ENCODE data around the gene MYO1E. TPM values are rescaled to one million over a fixed set of nuclear protein-coding genes. Genes with fewer than 3 reads are reported as not detected.
"Not testable (repeated sequence)": the region's sequence is repeated elsewhere in the genome, so short reads cannot be mapped to it uniquely, and the experiment has no call there.

The MYO1E gene
- total and polyA plus RNA-seq, 4 experiments from 2014 or later: 2.1 to 4.6 TPM; not detected in 2

DNA sequence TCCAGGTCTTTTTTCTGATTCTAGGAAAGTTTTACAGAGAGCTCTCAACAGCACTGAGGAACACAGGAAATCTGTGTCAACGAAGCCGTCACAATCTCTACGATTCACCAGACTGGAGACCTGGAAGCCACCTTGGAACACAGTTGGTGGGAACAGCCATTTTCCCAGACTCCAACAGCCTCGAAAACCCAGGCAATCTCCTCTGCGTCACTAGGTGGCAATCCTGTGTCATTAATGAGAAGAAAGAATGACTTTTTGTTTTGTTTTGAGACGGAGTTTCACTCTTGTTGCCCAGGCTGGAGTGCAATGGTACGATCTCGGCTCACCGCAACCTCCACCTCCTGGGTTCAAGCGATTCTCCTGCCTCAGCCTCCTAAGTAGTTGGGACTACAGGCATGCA, 228.1 kb downstream of the MYO1E start:
- H3K4me3 ChIP-seq (ENCODE audit: low read length in 2 of 2); H3K36me3 ChIP-seq (ENCODE audit: insufficient read depth, low read length); H3K4me1 Mint-ChIP-seq; H3K9me3 ChIP-seq (ENCODE audit: control insufficient read depth in 1 of 2, low read length in 2 of 2); H3K27me3 Mint-ChIP-seq; H3K9me3 Mint-ChIP-seq; H3K27me3 ChIP-seq (ENCODE audit: insufficient read depth, low read length); POLR2A ChIA-PET (ENCODE audit: partially characterized antibody); H3K27ac ChIP-seq (ENCODE audit: low read depth, low read length); H3K4me3 Mint-ChIP-seq; H3K4me1 ChIP-seq (ENCODE audit: insufficient read depth, low read length); intact Hi-C loops (cut with micrococcal nuclease); DNase-seq; H3K36me3 Mint-ChIP-seq; H3K27ac Mint-ChIP-seq: not testable (repeated sequence)
- CTCF ChIA-PET (ENCODE audit: partially characterized antibody): interaction anchor here (0.9 to 1.4 kb wide), 2 partner anchors 30 to 162 kb away, joined by 3 read pairs; no protein-coding TSS in a partner anchor

DNA sequence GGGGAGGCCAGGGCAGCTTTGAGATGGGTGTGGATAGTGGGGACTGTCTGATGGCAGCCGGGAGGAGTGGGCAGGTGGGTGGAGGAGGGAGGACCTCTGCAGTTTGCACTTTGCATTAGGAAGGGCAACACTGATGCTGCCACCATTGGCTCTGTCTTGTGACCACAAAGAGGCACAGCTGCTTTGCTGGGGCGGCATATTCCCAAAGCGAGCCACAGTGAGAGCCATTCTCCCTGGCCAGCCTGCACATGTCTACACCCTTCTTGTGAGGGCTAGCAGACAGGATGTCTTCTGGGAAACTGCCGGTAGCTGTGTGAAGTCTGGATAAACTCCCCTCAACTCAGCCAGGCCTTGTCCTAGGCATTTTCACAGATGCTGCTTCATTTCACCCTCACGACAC, 229.4 kb downstream of the MYO1E start:
- peak overlapping the region in 1 of 7 donors; percentile 61 for H3K27ac Mint-ChIP-seq
- H3K4me3 ChIP-seq (ENCODE audit: low read length in 2 of 2): no peak overlapping the region
- DNase-seq: no peak
- no peaks in the 10 kb centered on the region for H3K9me3 Mint-ChIP-seq
- ChIA-PET CTCF (ENCODE audit: partially characterized antibody) (interaction anchor here (1.4 kb wide), 1 partner anchor 161 kb away, joined by 3 read pairs; no protein-coding TSS in a partner anchor), POLR2A (ENCODE audit: partially characterized antibody) (no interaction called here)
- H3K27me3 Mint-ChIP-seq: no peaks in the 10 kb centered on the region
- intact Hi-C loops (cut with micrococcal nuclease): no loop called here
- H3K4me1 ChIP-seq (ENCODE audit: insufficient read depth, low read length): no peaks in the 10 kb centered on the region
- no peaks in the 10 kb centered on the region for H3K36me3 ChIP-seq (ENCODE audit: insufficient read depth, low read length)
- no peaks in the 10 kb centered on the region for H3K9me3 ChIP-seq (ENCODE audit: control insufficient read depth in 1 of 2, low read length in 2 of 2)
- no peaks in the 10 kb centered on the region for H3K27me3 ChIP-seq (ENCODE audit: insufficient read depth, low read length)
- H3K4me3 Mint-ChIP-seq: no peak overlapping the region
- peaks cover 0 to 6% (median 3%) of the 10 kb centered on the region in 4 donors for H3K4me1 Mint-ChIP-seq
- no peak overlapping the region for H3K27ac ChIP-seq (ENCODE audit: low read depth, low read length)
- H3K36me3 Mint-ChIP-seq: no peaks in the 10 kb centered on the region

DNA sequence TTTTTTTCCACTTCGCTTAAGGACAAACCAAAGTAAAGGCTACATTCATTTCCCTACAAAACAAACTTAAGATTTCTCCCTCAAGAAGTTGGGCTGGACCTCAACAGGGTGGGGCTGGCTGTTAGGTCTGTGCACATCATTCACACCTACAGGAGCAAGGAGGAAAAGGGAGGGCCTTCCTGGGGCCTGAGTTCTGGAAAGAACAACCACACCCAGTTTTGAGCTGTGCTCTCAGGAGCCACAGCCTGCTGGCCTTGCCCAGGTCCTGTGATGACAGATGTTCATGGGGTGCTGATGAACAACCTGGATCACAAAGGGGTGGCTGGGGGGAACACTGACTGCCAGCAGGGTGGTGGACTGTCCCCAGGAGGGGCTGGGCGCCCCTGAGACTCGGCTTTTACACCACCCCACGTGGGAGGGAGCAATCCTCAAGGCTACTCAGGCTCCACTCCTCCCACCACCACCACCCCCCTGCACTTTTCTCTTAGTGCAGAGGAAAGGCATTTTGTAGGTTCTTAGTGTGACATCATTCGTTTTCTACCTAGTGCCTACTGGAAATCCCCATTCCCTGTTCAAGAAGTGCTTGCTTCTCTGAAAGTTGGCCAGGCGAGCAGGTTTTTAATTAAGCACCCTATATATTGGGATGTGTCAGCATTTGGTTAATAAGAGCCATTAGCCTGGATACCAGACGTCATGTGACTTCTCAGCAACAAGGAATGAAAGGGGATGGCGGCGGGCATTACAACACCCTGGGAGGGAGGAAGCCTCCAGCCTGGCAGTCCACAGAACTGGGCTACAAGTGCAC, 232.0 kb downstream of the MYO1E start:
- H3K4me3 ChIP-seq (ENCODE audit: low read length in 2 of 2): no peak overlapping the region
- H3K27me3 ChIP-seq (ENCODE audit: insufficient read depth, low read length): no peaks in the 10 kb centered on the region
- Mint-ChIP-seq H3K36me3 (no peaks in the 10 kb centered on the region), H3K4me1 (peaks cover 9 to 16% (median 11%) of the 10 kb centered on the region in 4 donors), H3K4me3 (no peak overlapping the region), H3K9me3 (no peaks in the 10 kb centered on the region), H3K27me3 (no peaks in the 10 kb centered on the region), H3K27ac (peak overlapping the region in 2 of 7 donors; percentile 3 to 48)
- H3K36me3 ChIP-seq (ENCODE audit: insufficient read depth, low read length): no peaks in the 10 kb centered on the region
- no peak for DNase-seq
- no peaks in the 10 kb centered on the region for H3K9me3 ChIP-seq (ENCODE audit: control insufficient read depth in 1 of 2, low read length in 2 of 2)
- peaks cover 7% of the 10 kb centered on the region for H3K4me1 ChIP-seq (ENCODE audit: insufficient read depth, low read length)
- POLR2A ChIA-PET (ENCODE audit: partially characterized antibody): no interaction called here
- CTCF ChIA-PET (ENCODE audit: partially characterized antibody): no interaction called here
- no peak overlapping the region for H3K27ac ChIP-seq (ENCODE audit: low read depth, low read length)
- intact Hi-C loops (cut with micrococcal nuclease): no loop called here

DNA sequence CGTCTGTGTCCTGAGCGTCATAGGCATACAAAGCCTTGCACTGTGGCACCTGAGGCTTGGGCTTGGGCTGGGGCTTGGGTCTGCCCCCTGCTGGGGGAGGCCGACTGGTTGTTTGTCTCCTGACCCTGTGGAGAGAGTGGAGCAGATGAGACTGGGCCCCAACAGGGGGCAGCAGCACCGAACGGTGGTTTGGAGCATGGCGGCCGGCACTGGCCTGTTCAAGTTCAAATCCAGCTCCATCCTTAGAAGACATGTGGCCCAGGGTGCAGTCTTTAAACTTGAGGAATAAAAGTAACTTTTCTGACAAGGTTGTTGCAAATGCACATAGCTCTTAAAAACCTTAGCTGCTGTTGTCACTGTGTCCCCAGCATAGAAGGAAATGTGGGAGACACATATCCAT, 234.4 kb downstream of the MYO1E start:
- no peaks in the 10 kb centered on the region for H3K36me3 ChIP-seq (ENCODE audit: insufficient read depth, low read length)
- Mint-ChIP-seq H3K4me3 (no peak overlapping the region), H3K9me3 (no peaks in the 10 kb centered on the region), H3K27me3 (no peaks in the 10 kb centered on the region), H3K36me3 (no peaks in the 10 kb centered on the region), H3K27ac (peak overlapping the region in 3 of 7 donors; percentile 2 to 71 (median 9)), H3K4me1 (peaks cover 9 to 16% (median 11%) of the 10 kb centered on the region in 4 donors)
- no peak overlapping the region for H3K27ac ChIP-seq (ENCODE audit: low read depth, low read length)
- no peak overlapping the region for H3K4me3 ChIP-seq (ENCODE audit: low read length in 2 of 2)
- no peaks in the 10 kb centered on the region for H3K9me3 ChIP-seq (ENCODE audit: control insufficient read depth in 1 of 2, low read length in 2 of 2)
- intact Hi-C loops (cut with micrococcal nuclease): loop anchor here (1.0 kb wide), 1 partner anchor 181 kb away; no protein-coding TSS in a partner anchor
- peaks cover 7% of the 10 kb centered on the region for H3K4me1 ChIP-seq (ENCODE audit: insufficient read depth, low read length)
- CTCF ChIA-PET (ENCODE audit: partially characterized antibody): interaction anchor here (0.6 to 2.7 kb wide), 19 partner anchors 13 to 357 kb away, joined by 3 to 23 read pairs (median 3); no protein-coding TSS in a partner anchor
- POLR2A ChIA-PET (ENCODE audit: partially characterized antibody): interaction anchor here (0.6 kb wide), 1 partner anchor 543 kb away, joined by 4 read pairs; no protein-coding TSS in a partner anchor
- peak; percentile 40 to 61 (median 56) for DNase-seq
- no peaks in the 10 kb centered on the region for H3K27me3 ChIP-seq (ENCODE audit: insufficient read depth, low read length)

DNA sequence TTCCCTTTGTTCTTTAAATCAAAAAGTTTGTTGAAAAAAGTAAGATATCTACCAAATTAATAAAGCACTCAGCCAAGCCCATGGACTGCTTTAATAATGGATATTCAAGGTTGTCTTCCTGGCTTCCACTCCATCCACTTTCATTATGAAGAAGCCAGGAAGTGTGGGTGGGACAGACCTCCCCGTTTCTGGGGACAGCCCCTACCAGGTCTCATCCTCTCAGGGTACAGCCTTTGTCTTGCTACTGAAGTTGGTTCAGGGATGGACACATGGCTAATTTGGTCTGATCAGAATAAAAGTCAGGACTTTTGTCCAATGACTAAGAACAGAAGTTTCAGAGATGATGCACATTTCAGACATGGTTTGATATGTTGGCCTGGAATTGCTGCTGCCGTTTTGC, 235.1 kb downstream of the MYO1E start:
- peak overlapping the region in 4 of 7 donors; percentile 1 to 71 (median 14) for H3K27ac Mint-ChIP-seq
- no peak overlapping the region for H3K4me3 Mint-ChIP-seq
- no peaks in the 10 kb centered on the region for H3K27me3 Mint-ChIP-seq
- peaks cover 9 to 16% (median 11%) of the 10 kb centered on the region in 4 donors for H3K4me1 Mint-ChIP-seq
- no peaks in the 10 kb centered on the region for H3K9me3 Mint-ChIP-seq
- peaks cover 7% of the 10 kb centered on the region for H3K4me1 ChIP-seq (ENCODE audit: insufficient read depth, low read length)
- CTCF ChIA-PET (ENCODE audit: partially characterized antibody): interaction anchor here (0.9 to 2.7 kb wide), 13 partner anchors 13 to 357 kb away, joined by 3 to 23 read pairs (median 4); no protein-coding TSS in a partner anchor
- POLR2A ChIA-PET (ENCODE audit: partially characterized antibody): no interaction called here
- H3K27ac ChIP-seq (ENCODE audit: low read depth, low read length): no peak overlapping the region
- intact Hi-C loops (cut with micrococcal nuclease): no loop called here
- H3K36me3 ChIP-seq (ENCODE audit: insufficient read depth, low read length): no peaks in the 10 kb centered on the region
- no peaks in the 10 kb centered on the region for H3K9me3 ChIP-seq (ENCODE audit: control insufficient read depth in 1 of 2, low read length in 2 of 2)
- no peaks in the 10 kb centered on the region for H3K27me3 ChIP-seq (ENCODE audit: insufficient read depth, low read length)
- H3K36me3 Mint-ChIP-seq: no peaks in the 10 kb centered on the region
- DNase-seq: no peak
- H3K4me3 ChIP-seq (ENCODE audit: low read length in 2 of 2): no peak overlapping the region

GRCh38 chr15:59133929-59134427, 238.7 kb downstream of the MYO1E start:
- Mint-ChIP-seq H3K4me1 (peaks cover 9 to 16% (median 11%) of the 10 kb centered on the region in 4 donors), H3K27me3 (no peaks in the 10 kb centered on the region), H3K36me3 (peaks cover 0 to 6% of the 10 kb centered on the region in 2 donors), H3K4me3 (no peak overlapping the region), H3K27ac (no peak overlapping the region), H3K9me3 (peaks cover 0 to 12% (median 9%) of the 10 kb centered on the region in 8 donors)
- Histone ChIP-seq H3K4me1 (ENCODE audit: insufficient read depth, low read length) (peaks cover 7% of the 10 kb centered on the region), H3K36me3 (ENCODE audit: insufficient read depth, low read length) (no peaks in the 10 kb centered on the region), H3K9me3 (ENCODE audit: control insufficient read depth in 1 of 2, low read length in 2 of 2) (no peaks in the 10 kb centered on the region), H3K27ac (ENCODE audit: low read depth, low read length) (no peak overlapping the region), H3K4me3 (ENCODE audit: low read length in 2 of 2) (no peak overlapping the region), H3K27me3 (ENCODE audit: insufficient read depth, low read length) (no peaks in the 10 kb centered on the region)
- ChIA-PET POLR2A (ENCODE audit: partially characterized antibody) (no interaction called here), CTCF (ENCODE audit: partially characterized antibody) (no interaction called here)
- no peak for DNase-seq
- intact Hi-C loops (cut with micrococcal nuclease): no loop called here

- H3K9me3 Mint-ChIP-seq: peaks cover 0 to 14% (median 10%) of the 10 kb centered on the region in 8 donors
- H3K36me3 ChIP-seq (ENCODE audit: insufficient read depth, low read length): no peaks in the 10 kb centered on the region
- peak overlapping the region in 1 of 7 donors; percentile 50 for H3K27ac Mint-ChIP-seq
- no peaks in the 10 kb centered on the region for H3K4me1 ChIP-seq (ENCODE audit: insufficient read depth, low read length)
- H3K27me3 Mint-ChIP-seq: no peaks in the 10 kb centered on the region
- no peaks in the 10 kb centered on the region for H3K27me3 ChIP-seq (ENCODE audit: insufficient read depth, low read length)
- H3K9me3 ChIP-seq (ENCODE audit: control insufficient read depth in 1 of 2, low read length in 2 of 2): no peaks in the 10 kb centered on the region
- intact Hi-C loops (cut with micrococcal nuclease): no loop called here
- ChIA-PET CTCF (ENCODE audit: partially characterized antibody) (interaction anchor here (0.6 to 1.0 kb wide), 2 partner anchors 9 to 904 kb away, joined by 3 to 6 read pairs; no protein-coding TSS in a partner anchor), POLR2A (ENCODE audit: partially characterized antibody) (no interaction called here)
- H3K4me1 Mint-ChIP-seq: peaks cover 0 to 2% (median under 1%) of the 10 kb centered on the region in 4 donors
- H3K4me3 Mint-ChIP-seq: no peak overlapping the region
- H3K27ac ChIP-seq (ENCODE audit: low read depth, low read length): no peak overlapping the region
- no peak for DNase-seq
- H3K36me3 Mint-ChIP-seq: peaks cover 0 to 6% of the 10 kb centered on the region in 2 donors
- no peak overlapping the region for H3K4me3 ChIP-seq (ENCODE audit: low read length in 2 of 2)
Observed at GRCh38 chr15:59131969-59132562, 240.6 kb downstream of the MYO1E start.

Data from CD4-positive, alpha-beta memory T cell (primary cell).